Adrenal gland (tissue), 12 donors: ENCODE data around the gene SALL3. TPM values are rescaled to one million over a fixed set of nuclear protein-coding genes. Genes with fewer than 3 reads are reported as not detected.

Experiments used
- DNase-seq, 7 donors: peaks; one replicate each; pipeline ENCODE4 v3.0.0-alpha.2; 2019 to 2020
- H3K27ac ChIP-seq, 5 donors: fragments of 200-600 bp; sonication (generic) in 4 of 5; 1 replicate in 3 of 5; 2 replicates in 2 of 5; pipeline versions ENCODE4 v1.5.1 to v1.8.0; 2016 to 2020; ENCODE audit warnings: mild to moderate bottlenecking in 1 of 5
- H3K27me3 ChIP-seq: fragments of 200-600 bp; 2 replicates; pipeline ENCODE4 v1.8.0; 2021
- H3K36me3 ChIP-seq, 2 donors: fragments of 200-600 bp; replicated peaks in 1 of 2; 1 replicate in 1 of 2; 2 replicates in 1 of 2; pipeline versions ENCODE4 v1.5.1 to v1.8.0; 2018 to 2022
- H3K4me1 ChIP-seq, 2 donors: fragments of 200-600 bp; replicated peaks in 1 of 2; 1 replicate in 1 of 2; 2 replicates in 1 of 2; pipeline versions ENCODE4 v1.5.1 to v1.8.0; 2018 to 2021
- H3K4me3 ChIP-seq, 4 donors: fragments of 200-600 bp; sonication (generic) in 3 of 4; one replicate each; pipeline ENCODE4 v1.5.1; 2016 to 2018
- H3K9me3 ChIP-seq, 3 donors: fragments of 200-600 bp; sonication (generic) in 1 of 3; replicated peaks in 1 of 3; 1 replicate in 2 of 3; 2 replicates in 1 of 3; pipeline versions ENCODE4 v1.5.1 to v1.8.0; 2016 to 2021
- CTCF ChIP-seq, 6 experiments: fragments of 450-650 bp in 4 of 6; fragments of 200-600 bp in 2 of 6; sonication (generic) in 1 of 6; IDR thresholded peaks; 1 replicate in 5 of 6; 2 replicates in 1 of 6; pipeline versions ENCODE4 v1.5.1 to v1.8.0; 2016 to 2021; ENCODE audit warnings: antibody characterized with exemption in 6 of 6, mild to moderate bottlenecking in 2 of 6, moderate library complexity in 1 of 6
- POLR2A ChIP-seq, 2 donors: fragments of 450-650 bp; IDR thresholded peaks; one replicate each; pipeline ENCODE4 v1.6.1; 2017; ENCODE audit warnings: antibody characterized with exemption in 2 of 2, mild to moderate bottlenecking in 2 of 2, moderate library complexity in 1 of 2
- WGBS, 4 donors: extraction: QIAGEN DNeasy Blood & Tissue Kit in 2 of 4; methylation state at CpG; one replicate each; pipeline versions ENCODE4 v1.1.5 to v1.1.7; 2013 to 2017; 5-methylcytosine and 5-hydroxymethylcytosine counted together
- intact Hi-C, 2 donors: fragments of 100-400 bp; cut with DNase I; formaldehyde crosslinking; loops; one replicate each; pipeline versions ENCODE4 v1.14.1 to v1.15.0; 2022 to 2023
- polyA plus RNA-seq, 3 donors: library from polyadenylated mRNA; stranded (reverse); fragments of 200-250 nt in 2 of 3; fragments of 350-450 nt in 1 of 3; fragmentation: Illumina TruSeq in 1 of 3; extraction: RNeasy Lipid Tissue Mini Kit (QIAGEN cat#74804) in 1 of 3; gene quantifications; one replicate each; pipeline ENCODE4 v1.2.3, GENCODE V29; 2013 to 2014
- total RNA-seq, 9 donors: library from RNA; depleted of rRNA in 4 of 9; stranded (reverse); fragments of >200 nt in 4 of 9; fragments of 120-200 nt in 1 of 9; fragmentation: NEBNext Ultra II Directional in 1 of 9; extraction: Animal tissue kit (Norgen Biotek cat#: 25700) in 1 of 9; gene quantifications; one replicate each; pipeline versions ENCODE4 v1.1.0 to v1.2.4, GENCODE V29; 2013 to 2023
- donor health status: healthy with polysubstance abuse.
- donor health status: Bipolar disorder and iron deficiency.
- donor health status: DM: yes; HTN: yes; CAD: no.
- donor health status: DM: no; HTN: no; CAD: no.
- donor health status: DM: no; HTN: no; CAD: no.
- donor health status: DM: yes; HTN: yes; CAD: no.

SALL3 gene
- total and polyA plus RNA-seq, 12 donors = 0.11 TPM; not detected in 11

DNA sequence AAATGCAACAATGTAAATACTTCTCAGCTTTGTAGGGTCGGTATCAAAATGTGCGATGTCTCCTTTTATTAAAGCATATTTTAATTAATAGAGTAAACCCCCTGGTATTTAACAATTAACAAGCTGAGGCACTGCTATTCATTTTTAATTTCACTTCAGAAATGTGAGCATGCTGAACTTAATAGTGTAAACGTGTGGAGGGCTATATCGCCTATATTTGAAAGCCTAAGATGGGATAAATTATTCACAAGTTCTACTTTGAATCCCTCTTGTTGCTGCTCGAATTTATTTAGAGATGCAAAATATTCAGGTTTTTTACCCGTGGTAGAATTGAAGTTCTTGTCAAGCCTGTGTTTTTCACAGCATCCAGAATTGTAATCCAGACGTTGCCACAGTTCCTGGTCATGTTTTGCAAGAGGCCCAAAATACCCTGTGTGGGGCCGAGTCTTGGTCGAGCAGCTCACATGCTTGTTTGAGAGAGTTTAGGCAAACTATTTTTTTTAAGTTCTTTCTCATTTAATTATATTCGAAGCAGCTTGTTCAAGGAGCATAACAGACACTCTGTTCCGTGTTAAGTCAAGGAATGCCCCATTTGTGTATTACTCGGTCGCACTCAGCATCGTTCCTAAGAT is 2.5 kb downstream of the SALL3 start:
- 9 to 13% (median 10%) methylated on average over 14 of the region's 14 CpGs for WGBS, 4 donors
- no peak overlapping the region for H3K4me3 ChIP-seq
- TF ChIP-seq POLR2A (IDR thresholded peaks at IDR 0.05) (no peak), CTCF (IDR thresholded peaks at IDR 0.05) (no peak)
- intact Hi-C loops = loop anchor here in 1 of 2 donors (5.0 kb wide), 1 partner anchor 265 kb away; no protein-coding TSS in a partner anchor
- peaks cover 89% of the 10 kb centered on the region for H3K27me3 ChIP-seq
- no peak for DNase-seq
- no peaks in the 10 kb centered on the region for H3K9me3 ChIP-seq
- H3K27ac ChIP-seq = no peak overlapping the region
- H3K36me3 ChIP-seq = no peaks in the 10 kb centered on the region
- H3K4me1 ChIP-seq = peaks cover 0 to 17% of the 10 kb centered on the region in 2 donors

DNA sequence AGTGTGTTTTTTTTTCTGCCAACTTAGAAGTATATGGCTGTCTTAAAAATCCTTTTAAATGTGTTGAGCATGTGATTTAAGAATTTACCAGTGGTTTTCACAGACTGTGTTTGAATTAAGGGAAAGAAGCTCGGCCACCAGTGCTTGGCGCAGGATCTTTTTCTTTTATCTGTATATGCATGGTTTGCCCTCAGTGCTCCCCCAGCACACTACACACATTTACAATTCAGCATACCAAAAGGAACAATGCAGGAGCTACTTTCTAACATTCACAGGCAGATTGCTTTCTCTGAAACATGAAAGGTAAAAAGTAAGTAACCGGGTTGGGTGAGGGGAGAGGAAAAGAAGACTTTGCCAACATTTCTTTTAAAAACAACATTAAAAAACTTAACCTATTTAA is 3.9 kb downstream of the SALL3 start:
- H3K9me3 ChIP-seq = no peaks in the 10 kb centered on the region
- intact Hi-C loops = loop anchor here in 1 of 2 donors (5.0 kb wide), 1 partner anchor 264 kb away; no protein-coding TSS in a partner anchor
- no peak overlapping the region for H3K4me3 ChIP-seq
- no peak overlapping the region for H3K27ac ChIP-seq
- H3K36me3 ChIP-seq = no peaks in the 10 kb centered on the region
- H3K4me1 ChIP-seq = peaks cover 0 to 14% of the 10 kb centered on the region in 2 donors
- WGBS, 4 donors = 38 to 63% (median 54%) methylated on average over 3 of the region's 3 CpGs
- no peak for DNase-seq
- TF ChIP-seq CTCF (IDR thresholded peaks at IDR 0.05) = no peak
- TF ChIP-seq POLR2A (IDR thresholded peaks at IDR 0.05) = no peak
- peaks cover 87% of the 10 kb centered on the region for H3K27me3 ChIP-seq

GRCh38 chr18:78984941-78985784 is 5.5 kb downstream of the SALL3 start:
- Histone ChIP-seq H3K9me3 (no peaks in the 10 kb centered on the region), H3K27ac (no peak overlapping the region), H3K36me3 (no peaks in the 10 kb centered on the region), H3K4me1 (peaks cover 0 to 9% of the 10 kb centered on the region in 2 donors), H3K4me3 (no peak overlapping the region), H3K27me3 (peaks cover 83% of the 10 kb centered on the region)
- DNase-seq = peak in 6 of 7 donors; percentile 31 to 57 (median 38)
- WGBS, 4 donors = 26 to 35% (median 31%) methylated on average over 30 of the region's 30 CpGs
- peak in 5 of 6 experiments; percentile 26 to 44 (median 38) for TF ChIP-seq CTCF (IDR thresholded peaks at IDR 0.05)
- no peak for TF ChIP-seq POLR2A (IDR thresholded peaks at IDR 0.05)
- intact Hi-C loops = loop anchor here in 1 of 2 donors (5.0 kb wide), 1 partner anchor 262 kb away; no protein-coding TSS in a partner anchor

- no peaks in the 10 kb centered on the region for H3K9me3 ChIP-seq
- H3K27me3 ChIP-seq = peaks cover 74% of the 10 kb centered on the region
- H3K27ac ChIP-seq = no peak overlapping the region
- TF ChIP-seq CTCF (IDR thresholded peaks at IDR 0.05) (peak in 3 of 6 experiments; percentile 33 to 40 (median 38)), POLR2A (IDR thresholded peaks at IDR 0.05) (no peak)
- H3K4me3 ChIP-seq = no peak overlapping the region
- peaks cover 0 to under 1% of the 10 kb centered on the region in 2 donors for H3K4me1 ChIP-seq
- intact Hi-C loops = no loop called here
- 11 to 15% (median 12%) methylated on average over 20 of the region's 20 CpGs for WGBS, 4 donors
- peak in 1 of 7 donors; percentile 16 for DNase-seq
- no peaks in the 10 kb centered on the region for H3K36me3 ChIP-seq
These were observed 6.4 kb downstream of the SALL3 start for GRCh38 chr18:78986018-78986481.
